HepG2 (cell line): Measurements from ENCODE around the gene CDHR5. TPM values are rescaled to one million over a fixed set of nuclear protein-coding genes. Genes with fewer than 3 reads are reported as not detected.

Experiments used
- ATAC-seq: fragments of 200-7000 bp; cut with Tn5 transposase; 3 replicates; pipeline ENCODE4 v1.9.1; 2020; ENCODE audit warnings: mild to moderate bottlenecking, moderate library complexity
- BruUV-seq: library from RNA; stranded (reverse); fragments of 400-500 nt; replicated peaks from 2 replicates; lab custom pipeline; 2021; lab: Mats Ljungman, UMichigan
- CTCF ChIA-PET: fragments of 300-600 bp; formaldehyde crosslinking; extraction: SDS; loops from one replicate; lab custom pipeline; 2021; ENCODE audit warnings: low total read pairs, inconsistent platforms, low intra/inter-chr PET ratio; lab: Yijun Ruan, JAX
- POLR2A ChIA-PET: fragments of 350-600 bp; sonication (Branson Sonifier 250); formaldehyde crosslinking; loops from one replicate; lab custom pipeline; 2020; ENCODE audit warnings: antibody characterized with exemption, inconsistent platforms; lab: Yijun Ruan, JAX
- DNase-seq: peaks from one replicate; pipeline ENCODE4 v3.0.0-alpha.2; 2015; ENCODE audit warnings: low spot score
- FAIRE-seq: peaks from 3 replicates; lab custom pipeline; 2011; peaks lifted over from hg19 to GRCh38; lab: Jason Lieb, UNC
- H2AFZ ChIP-seq: one replicate; pipeline ENCODE4 v1.6.1; 2011; ENCODE audit warnings: low read length, inconsistent platforms
- H3K27ac ChIP-seq: fragments of 300-600 bp; 3 replicates; pipeline ENCODE4 v1.8.0; 2011; ENCODE audit warnings: mixed run types, mild to moderate bottlenecking, mixed read lengths, low read length, inconsistent platforms; ENCODE audit not compliant: insufficient read depth; ENCODE audit errors: extremely low read length
- H3K27me3 ChIP-seq, 2 experiments: fragments of 200-600 bp in 1 of 2; 2 replicates in 1 of 2; 3 replicates in 1 of 2; pipeline versions ENCODE4 v1.6.0 to v1.8.0; 2011; ENCODE audit warnings: low read length in 2 of 2, mild to moderate bottlenecking in 2 of 2, moderate library complexity in 2 of 2, inconsistent platforms in 1 of 2; ENCODE audit not compliant: insufficient read depth in 2 of 2, control insufficient read depth in 1 of 2
- H3K36me3 ChIP-seq, 2 experiments: fragments of 200-600 bp in 1 of 2; replicated peaks in 1 of 2; 2 replicates in 1 of 2; 3 replicates in 1 of 2; pipeline versions ENCODE4 v1.5.1 to v1.8.0; 2011; ENCODE audit warnings: low read length in 2 of 2, inconsistent platforms in 1 of 2; ENCODE audit not compliant: insufficient read depth in 2 of 2, control insufficient read depth in 1 of 2
- H3K4me1 ChIP-seq: 2 replicates; pipeline ENCODE4 v1.5.1; 2012; ENCODE audit warnings: low read length, inconsistent platforms; ENCODE audit not compliant: insufficient read depth
- H3K4me2 ChIP-seq: 2 replicates; pipeline ENCODE4 v1.6.0; 2011; ENCODE audit warnings: low read depth, low read length, inconsistent platforms
- H3K4me3 ChIP-seq, 3 experiments: fragments of 200-600 bp in 1 of 3; sonication (generic), shearing (Covaris generic) in 1 of 3; replicated peaks in 1 of 3; 2 replicates each; pipeline ENCODE4 v1.5.1; 2011 to 2016; ENCODE audit warnings: low read length in 3 of 3, inconsistent platforms in 2 of 3, low read depth in 2 of 3, mild to moderate bottlenecking in 2 of 3, control low read depth in 1 of 3, mixed read lengths in 1 of 3; ENCODE audit not compliant: insufficient read depth in 1 of 3
- H3K79me2 ChIP-seq: one replicate; pipeline ENCODE4 v1.6.1; 2011; ENCODE audit warnings: low read length, inconsistent platforms; ENCODE audit not compliant: insufficient read depth
- H3K9ac ChIP-seq: 2 replicates; pipeline ENCODE4 v1.6.0; 2011; ENCODE audit warnings: mild to moderate bottlenecking, low read depth, low read length, inconsistent platforms; ENCODE audit not compliant: insufficient read depth
- H3K9me3 ChIP-seq: 2 replicates; pipeline ENCODE4 v1.5.1; 2012; ENCODE audit warnings: mild to moderate bottlenecking, low read length
- H4K20me1 ChIP-seq: 2 replicates; pipeline ENCODE4 v1.6.0; 2011; ENCODE audit warnings: inconsistent platforms, mild to moderate bottlenecking, low read length, moderate library complexity; ENCODE audit not compliant: insufficient read depth
- ARID5B ChIP-seq: IDR thresholded peaks from 2 replicates; pipeline ENCODE4 v1.4.0; 2020; ENCODE audit warnings: mild to moderate bottlenecking, missing genetic modification reagents
- FOXM1 ChIP-seq: sonication (generic); formaldehyde crosslinking; IDR thresholded peaks from 2 replicates; pipeline ENCODE4 v1.5.0; 2020; ENCODE audit warnings: missing genetic modification reagents
- MAZ ChIP-seq, 2 experiments: sonication (generic) in 1 of 2; formaldehyde crosslinking in 1 of 2; IDR thresholded peaks; 2 replicates each; pipeline versions ENCODE4 v1.5.0 to v1.6.1; 2012 to 2020; ENCODE audit warnings: low read depth in 2 of 2, mild to moderate bottlenecking in 2 of 2, borderline replicate concordance in 1 of 2, improper control_type of control experiment in 1 of 2, low read length in 1 of 2, missing genetic modification reagents in 1 of 2, moderate library complexity in 1 of 2
- NCOA5 ChIP-seq: sonication (generic); formaldehyde crosslinking; IDR thresholded peaks from 2 replicates; pipeline ENCODE4 v1.4.0; 2020; ENCODE audit warnings: missing genetic modification reagents
- RELA ChIP-seq: sonication (generic); formaldehyde crosslinking; IDR thresholded peaks from 2 replicates; pipeline ENCODE4 v1.4.0; 2020; ENCODE audit warnings: missing genetic modification reagents
- SETDB1 ChIP-seq: sonication (generic); formaldehyde crosslinking; IDR thresholded peaks from 2 replicates; pipeline ENCODE4 v1.5.1; 2020; ENCODE audit warnings: missing genetic modification reagents, mild to moderate bottlenecking, borderline replicate concordance
- SNAPC4 ChIP-seq: sonication (generic); formaldehyde crosslinking; IDR thresholded peaks from 2 replicates; pipeline ENCODE4 v1.4.0; 2020; ENCODE audit warnings: mild to moderate bottlenecking, missing genetic modification reagents
- SP1 ChIP-seq, 2 experiments: fragments of 450-650 bp in 1 of 2; sonication (generic) in 1 of 2; formaldehyde crosslinking in 1 of 2; IDR thresholded peaks; 2 replicates each; pipeline versions ENCODE4 v1.4.0 to v1.6.1; 2016 to 2020; ENCODE audit warnings: missing genetic modification reagents in 1 of 2
- STAG1 ChIP-seq: sonication (generic); formaldehyde crosslinking; IDR thresholded peaks from 2 replicates; pipeline ENCODE4 v1.4.0; 2020; ENCODE audit warnings: missing genetic modification reagents
- TBL1XR1 ChIP-seq: fragments of 150-350 bp; IDR thresholded peaks from 2 replicates; pipeline ENCODE4 v1.6.1; 2014; ENCODE audit warnings: borderline replicate concordance, low read length; ENCODE audit not compliant: partially characterized antibody
- ZFP37 ChIP-seq: sonication (generic); formaldehyde crosslinking; IDR thresholded peaks from 2 replicates; pipeline ENCODE4 v1.4.0; 2020; ENCODE audit warnings: missing genetic modification reagents, borderline replicate concordance
- ZNF746 ChIP-seq: sonication (generic); formaldehyde crosslinking; IDR thresholded peaks from 2 replicates; pipeline ENCODE4 v1.8.0; 2022; ENCODE audit warnings: mild to moderate bottlenecking, missing genetic modification reagents
- ZSCAN22 ChIP-seq: sonication (generic); formaldehyde crosslinking; IDR thresholded peaks from 2 replicates; pipeline ENCODE4 v1.4.0; 2020; ENCODE audit warnings: mild to moderate bottlenecking, missing genetic modification reagents
- WGBS: methylation state at CpG from one replicate; pipeline ENCODE4 v1.1.6; 2017; ENCODE audit warnings: low lambda C conversion rate; 5-methylcytosine and 5-hydroxymethylcytosine counted together
- in situ Hi-C: cut with HindIII; loops from 2 replicates; pipeline ENCODE4 v1.10.0; 2017; ENCODE audit warnings: low pct_unique_long_range_greater_than_20kb; ENCODE audit not compliant: extremely low pct_ligation_motif_present
- intact Hi-C: fragments of 100-400 bp; cut with micrococcal nuclease; formaldehyde crosslinking; loops from one replicate; pipeline ENCODE4 v1.10.0; 2022; ENCODE audit not compliant: unreplicated experiment
- polyA plus RNA-seq, 8 experiments: library from polyadenylated mRNA; depleted of rRNA in 3 of 8; stranded (reverse) in 7 of 8; unstranded in 1 of 8; fragments of >200 nt; fragmentation: Illumina TruSeq in 4 of 8; extraction: Trizol in 4 of 8; gene quantifications; 2 replicates each; pipeline versions ENCODE4 v1.2.1 to v1.2.3, GENCODE V29; 2011 to 2016; ENCODE audit warnings: low read depth in 4 of 8, missing spikeins in 1 of 8, mixed read lengths in 1 of 8; ENCODE audit not compliant: insufficient read depth in 1 of 8
- total RNA-seq, 5 experiments: library from RNA; depleted of rRNA; stranded (reverse); fragments of >200 nt; fragmentation: Illumina TruSeq; extraction: Trizol; gene quantifications; 2 replicates each; pipeline ENCODE4 v1.2.3, GENCODE V29; 2016; ENCODE audit warnings: low read depth in 1 of 5
- TF ChIP-seq, protein P1 (sequence below): sonication (generic); formaldehyde crosslinking; IDR thresholded peaks from 2 replicates; pipeline ENCODE4 v1.4.0; 2020; ENCODE audit warnings: mild to moderate bottlenecking, low read depth, missing genetic modification reagents

CDHR5 gene
- total and polyA plus RNA-seq, 2 of the 13 experiments (the other 11 are each of a cell fraction or from before 2014, with no cell fraction given) = 0.46 to 0.71 TPM

GRCh38 chr11:630871-631270 is 6.1 kb upstream of the CDHR5 start:
- no peak overlapping the region for H3K9ac ChIP-seq
- no peaks in the 10 kb centered on the region for H3K27me3 ChIP-seq
- peaks cover 0 to 4% of the 10 kb centered on the region in 2 experiments; a peak in 3 of 5 replicates for H3K36me3 ChIP-seq
- in situ Hi-C loops (no loop called here), intact Hi-C loops (no loop called here)
- no peak overlapping the region for H3K4me2 ChIP-seq
- H3K4me3 ChIP-seq = no peak overlapping the region
- no peaks in the 10 kb centered on the region for H3K9me3 ChIP-seq
- H2AFZ ChIP-seq = no peak overlapping the region
- peaks cover 4% of the 10 kb centered on the region for H3K4me1 ChIP-seq
- POLR2A ChIA-PET = no interaction called here
- WGBS = 96% methylated on average over 5 of the region's 5 CpGs
- no peak overlapping the region for H3K27ac ChIP-seq
- H4K20me1 ChIP-seq = peaks cover 7% of the 10 kb centered on the region; the same call in 1 of the 2 replicates
- DNase-seq (no peak), ATAC-seq (no peak), FAIRE-seq (no peak)
- CTCF ChIA-PET = no interaction called here
- H3K79me2 ChIP-seq = no peaks in the 10 kb centered on the region
- BruUV-seq = no TSS peak
- TF ChIP-seq SP1 (IDR thresholded peaks at IDR 0.05) (no peak), SP1 (CRISPR knock-in tag; IDR thresholded peaks at IDR 0.05) (no peak), TBL1XR1 (no peak), RELA (CRISPR knock-in tag) (no peak), ARID5B (CRISPR knock-in tag) (no peak), FOXM1 (CRISPR knock-in tag) (no peak), ZFP37 (CRISPR knock-in tag) (no peak), SETDB1 (CRISPR knock-in tag) (no peak), ZNF746 (no peak), NCOA5 (CRISPR knock-in tag) (no peak), MAZ (IDR thresholded peaks at IDR 0.05; ENCODE audit: borderline replicate concordance, low read depth, low read length) (no peak), MAZ (CRISPR knock-in tag; IDR thresholded peaks at IDR 0.05; ENCODE audit: low read depth) (no peak), SNAPC4 (CRISPR knock-in tag) (no peak), ZSCAN22 (CRISPR knock-in tag) (no peak), STAG1 (CRISPR knock-in tag) (no peak)
- TF ChIP-seq, protein P1, sequence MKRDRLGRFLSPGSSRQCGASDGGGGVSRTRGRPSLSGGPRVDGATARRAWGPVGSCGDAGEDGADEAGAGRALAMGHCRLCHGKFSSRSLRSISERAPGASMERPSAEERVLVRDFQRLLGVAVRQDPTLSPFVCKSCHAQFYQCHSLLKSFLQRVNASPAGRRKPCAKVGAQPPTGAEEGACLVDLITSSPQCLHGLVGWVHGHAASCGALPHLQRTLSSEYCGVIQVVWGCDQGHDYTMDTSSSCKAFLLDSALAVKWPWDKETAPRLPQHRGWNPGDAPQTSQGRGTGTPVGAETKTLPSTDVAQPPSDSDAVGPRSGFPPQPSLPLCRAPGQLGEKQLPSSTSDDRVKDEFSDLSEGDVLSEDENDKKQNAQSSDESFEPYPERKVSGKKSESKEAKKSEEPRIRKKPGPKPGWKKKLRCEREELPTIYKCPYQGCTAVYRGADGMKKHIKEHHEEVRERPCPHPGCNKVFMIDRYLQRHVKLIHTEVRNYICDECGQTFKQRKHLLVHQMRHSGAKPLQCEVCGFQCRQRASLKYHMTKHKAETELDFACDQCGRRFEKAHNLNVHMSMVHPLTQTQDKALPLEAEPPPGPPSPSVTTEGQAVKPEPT (CRISPR knock-in tag) = no peak
